ENCODE data around the gene HOXB7.

The HOXB7 gene

DNA sequence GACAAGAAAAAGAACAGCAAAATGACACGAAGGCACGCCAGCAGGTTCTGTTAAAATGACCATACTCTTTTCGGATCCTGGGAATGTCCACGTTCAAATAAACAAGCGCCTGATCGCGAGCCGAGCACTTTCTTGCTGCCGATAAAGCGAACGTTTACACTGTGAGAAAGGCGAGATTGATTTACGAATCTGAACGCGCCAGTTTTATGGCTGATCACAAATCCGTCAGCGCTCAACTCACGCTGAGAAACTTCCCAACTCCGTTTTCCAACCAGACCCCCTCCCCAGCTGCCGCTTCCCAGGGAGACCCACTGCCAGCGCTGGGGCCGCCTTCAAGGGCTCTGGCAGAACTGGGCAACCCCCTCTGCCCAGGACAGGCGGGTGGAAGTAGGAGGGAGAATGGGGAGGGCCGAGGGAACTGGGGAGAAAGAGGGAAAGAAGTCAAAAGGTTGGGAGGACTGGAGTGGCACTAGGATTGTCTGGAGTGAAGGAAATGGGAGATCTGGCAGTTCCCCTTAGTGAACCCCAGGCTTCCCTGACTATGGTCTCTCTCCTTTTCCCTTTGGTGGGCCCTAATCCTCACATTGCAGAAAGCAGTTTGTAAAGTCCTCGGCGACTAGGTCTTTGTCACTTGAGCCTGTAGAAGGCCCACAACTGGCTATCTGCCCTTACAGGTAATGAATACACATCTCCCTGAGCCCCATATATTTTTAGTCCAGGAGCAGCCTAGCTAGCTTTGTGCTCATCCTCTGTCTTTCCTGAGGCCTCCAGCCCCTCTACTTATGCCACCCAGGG is 39.6 kb downstream of the HOXB7 start:
- H3K9me3 ChIP-seq: no peaks in the 10 kb centered on the region
- no peaks in the 10 kb centered on the region for H3K36me3 ChIP-seq
- DNase-seq: no peak
- H3K4me3 ChIP-seq: peak overlapping the region in 1 of 2 donors; percentile 33
- intact Hi-C loops (cut with DNase I; ENCODE audit: low total_unique reads): no loop called here
- H3K27ac ChIP-seq: peak overlapping the region in 1 of 2 donors; percentile 68
- H3K4me1 ChIP-seq: peaks cover 0 to 24% (median 6%) of the 10 kb centered on the region in 4 donors
- TF ChIP-seq, protein P1, sequence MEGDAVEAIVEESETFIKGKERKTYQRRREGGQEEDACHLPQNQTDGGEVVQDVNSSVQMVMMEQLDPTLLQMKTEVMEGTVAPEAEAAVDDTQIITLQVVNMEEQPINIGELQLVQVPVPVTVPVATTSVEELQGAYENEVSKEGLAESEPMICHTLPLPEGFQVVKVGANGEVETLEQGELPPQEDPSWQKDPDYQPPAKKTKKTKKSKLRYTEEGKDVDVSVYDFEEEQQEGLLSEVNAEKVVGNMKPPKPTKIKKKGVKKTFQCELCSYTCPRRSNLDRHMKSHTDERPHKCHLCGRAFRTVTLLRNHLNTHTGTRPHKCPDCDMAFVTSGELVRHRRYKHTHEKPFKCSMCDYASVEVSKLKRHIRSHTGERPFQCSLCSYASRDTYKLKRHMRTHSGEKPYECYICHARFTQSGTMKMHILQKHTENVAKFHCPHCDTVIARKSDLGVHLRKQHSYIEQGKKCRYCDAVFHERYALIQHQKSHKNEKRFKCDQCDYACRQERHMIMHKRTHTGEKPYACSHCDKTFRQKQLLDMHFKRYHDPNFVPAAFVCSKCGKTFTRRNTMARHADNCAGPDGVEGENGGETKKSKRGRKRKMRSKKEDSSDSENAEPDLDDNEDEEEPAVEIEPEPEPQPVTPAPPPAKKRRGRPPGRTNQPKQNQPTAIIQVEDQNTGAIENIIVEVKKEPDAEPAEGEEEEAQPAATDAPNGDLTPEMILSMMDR (IDR thresholded peaks at IDR 0.05): no peak
- H3K27me3 ChIP-seq: peaks cover 0 to 4% of the 10 kb centered on the region in 2 donors

DNA sequence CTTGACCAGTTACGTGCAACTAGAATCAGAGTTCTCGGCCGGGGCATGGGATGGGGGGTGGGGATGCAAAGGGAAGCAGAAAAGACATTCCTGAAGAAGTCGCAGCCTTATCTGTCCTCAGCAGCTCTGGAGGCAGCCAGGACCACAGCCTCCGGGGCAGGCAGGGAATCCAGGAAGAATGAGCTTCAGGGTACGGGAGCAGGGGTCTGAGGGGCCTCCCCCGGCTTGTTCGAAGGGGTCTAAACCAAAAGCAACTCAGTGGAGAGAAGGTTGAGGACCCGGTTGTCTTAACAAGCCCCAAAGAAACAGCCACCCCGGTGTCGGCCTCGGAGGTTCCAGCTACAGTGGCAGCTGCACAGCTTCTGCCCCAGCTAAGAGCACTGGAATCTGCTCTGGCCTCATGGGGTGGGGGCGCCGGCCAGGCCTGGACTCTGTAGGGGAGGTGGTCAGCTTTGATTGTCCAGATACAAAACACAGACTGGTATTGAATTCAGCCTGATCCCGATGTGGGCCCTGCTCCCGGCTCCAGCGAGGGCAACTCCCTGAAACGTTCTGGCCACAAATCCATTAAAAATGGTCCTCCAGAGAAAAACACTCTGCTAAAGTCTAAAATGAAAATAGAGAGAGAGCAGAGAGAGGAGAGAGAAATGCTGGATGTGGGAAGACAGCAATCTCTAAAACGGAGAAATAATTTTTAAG is 40.3 kb downstream of the HOXB7 start:
- peaks cover 0 to 17% (median 6%) of the 10 kb centered on the region in 4 donors for H3K4me1 ChIP-seq
- H3K27ac ChIP-seq: peak overlapping the region in 1 of 2 donors; percentile 68
- no peak for DNase-seq
- peak overlapping the region in 1 of 2 donors; percentile 33 for H3K4me3 ChIP-seq
- peaks cover 0 to 4% of the 10 kb centered on the region in 2 donors for H3K27me3 ChIP-seq
- intact Hi-C loops (cut with DNase I; ENCODE audit: low total_unique reads): no loop called here
- no peaks in the 10 kb centered on the region for H3K36me3 ChIP-seq
- H3K9me3 ChIP-seq: no peaks in the 10 kb centered on the region
- TF ChIP-seq, protein P1 (IDR thresholded peaks at IDR 0.05): no peak

DNA sequence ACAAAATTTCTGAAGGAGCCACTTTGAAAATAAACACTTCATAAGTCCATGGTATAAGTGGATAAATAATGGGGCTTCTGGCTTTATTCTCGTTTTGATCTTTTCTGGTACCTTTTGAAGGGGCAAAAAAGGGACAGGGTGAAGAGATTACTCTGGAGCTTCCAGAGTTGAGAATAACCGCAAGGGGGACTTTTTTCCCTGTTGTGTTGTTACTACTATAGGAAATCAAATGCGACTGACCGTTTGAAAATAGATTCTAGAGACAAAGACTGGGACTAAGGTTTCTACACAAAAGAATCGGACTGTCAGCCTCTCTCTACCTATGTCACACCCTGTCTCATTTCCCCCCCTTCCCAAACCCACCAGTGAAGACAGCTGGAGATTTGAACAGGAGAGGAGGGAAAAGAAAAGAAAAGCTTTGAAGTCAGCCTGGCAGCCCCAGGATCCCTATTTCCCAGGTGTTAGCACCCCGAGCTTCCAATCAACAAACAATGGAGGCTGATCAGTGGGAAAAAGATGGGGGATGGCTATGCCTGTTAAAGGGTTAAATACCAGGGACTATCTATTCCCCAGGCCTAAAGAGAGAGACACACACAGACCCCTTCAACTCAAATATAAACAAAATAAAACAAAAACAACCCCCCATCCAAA is 41.0 kb downstream of the HOXB7 start:
- intact Hi-C loops (cut with DNase I; ENCODE audit: low total_unique reads): no loop called here
- Histone ChIP-seq H3K36me3 (no peaks in the 10 kb centered on the region), H3K9me3 (no peaks in the 10 kb centered on the region), H3K27me3 (peaks cover 0 to 4% of the 10 kb centered on the region in 2 donors), H3K27ac (peak overlapping the region in 1 of 2 donors; percentile 68), H3K4me1 (peaks cover 0 to 17% (median 6%) of the 10 kb centered on the region in 4 donors), H3K4me3 (peak overlapping the region in 1 of 2 donors; percentile 33)
- no peak for DNase-seq
- TF ChIP-seq, protein P1 (IDR thresholded peaks at IDR 0.05): no peak

DNA sequence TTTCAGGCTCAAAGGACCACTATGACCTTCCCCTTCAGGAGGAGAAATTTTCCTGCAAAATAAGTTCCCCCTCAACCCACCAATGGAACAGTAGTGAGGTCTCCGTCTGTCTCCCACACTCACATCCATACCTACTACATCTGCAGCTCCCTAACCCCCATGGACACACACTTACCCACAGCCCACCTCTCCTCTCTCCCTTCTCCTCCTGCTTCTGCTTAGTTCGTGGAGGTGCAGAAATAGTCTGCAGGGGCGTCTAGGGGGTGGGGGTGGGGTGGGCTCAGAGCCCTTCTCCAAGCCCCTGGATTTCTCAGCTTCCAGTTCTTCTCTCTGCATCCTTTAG is 41.6 kb downstream of the HOXB7 start:
- Histone ChIP-seq H3K9me3 (no peaks in the 10 kb centered on the region), H3K36me3 (no peaks in the 10 kb centered on the region), H3K27me3 (peaks cover 0 to 5% of the 10 kb centered on the region in 2 donors), H3K4me3 (no peak overlapping the region), H3K4me1 (peaks cover 0 to 22% (median 10%) of the 10 kb centered on the region in 4 donors), H3K27ac (peak overlapping the region in 1 of 2 donors; percentile 68)
- intact Hi-C loops (cut with DNase I; ENCODE audit: low total_unique reads): no loop called here
- no peak for DNase-seq
- TF ChIP-seq, protein P1 (IDR thresholded peaks at IDR 0.05): no peak

DNA sequence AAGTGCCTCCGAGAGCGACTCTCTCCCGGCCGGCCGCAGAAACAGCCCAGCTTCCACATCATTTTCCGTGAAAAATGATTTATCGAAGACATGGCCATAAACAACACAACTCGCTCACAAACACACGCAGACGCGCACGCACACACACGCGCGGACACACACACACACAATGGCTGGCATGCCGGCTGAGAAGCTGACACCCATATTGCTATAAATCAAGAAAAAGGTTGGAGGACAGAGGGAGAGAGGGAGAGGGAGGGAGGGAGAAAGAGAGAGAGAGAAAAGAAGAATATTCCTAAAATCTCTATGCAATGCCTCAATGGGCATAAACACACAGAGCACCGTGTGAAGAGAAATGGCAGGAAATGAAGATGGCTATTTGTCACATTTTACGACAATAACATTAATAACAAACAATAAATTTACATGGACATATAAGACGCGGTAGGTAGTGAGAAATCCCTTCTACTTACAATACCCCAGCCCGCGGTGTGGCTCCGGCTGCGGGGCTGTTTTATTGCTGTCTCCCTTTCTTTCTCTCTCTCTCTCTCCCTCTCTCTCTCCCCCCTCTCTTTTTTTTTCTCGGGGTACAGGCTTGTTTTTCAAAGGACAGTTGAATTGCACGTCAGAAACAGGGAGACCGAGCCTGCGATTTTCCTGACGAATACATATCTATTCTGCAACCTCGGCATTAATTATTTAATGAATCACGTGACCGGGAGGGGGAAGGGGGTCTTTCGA is 42.1 kb downstream of the HOXB7 start:
- Histone ChIP-seq H3K36me3 (no peaks in the 10 kb centered on the region), H3K4me3 (no peak overlapping the region), H3K4me1 (peaks cover 0 to 27% (median 16%) of the 10 kb centered on the region in 4 donors), H3K9me3 (no peaks in the 10 kb centered on the region), H3K27me3 (peaks cover 0 to 11% of the 10 kb centered on the region in 2 donors), H3K27ac (no peak overlapping the region)
- DNase-seq: no peak
- intact Hi-C loops (cut with DNase I; ENCODE audit: low total_unique reads): no loop called here
- TF ChIP-seq, protein P1 (IDR thresholded peaks at IDR 0.05): no peak
